Heart left ventricle (tissue), 16 donors: ENCODE results near the gene ERP27. TPM values are rescaled to one million over a fixed set of nuclear protein-coding genes. Genes with fewer than 3 reads are reported as not detected.

ENCODE experiments used
- ATAC-seq, 4 donors: fragments of 200-7000 bp; cut with Tn5 transposase; one replicate each; pipeline ENCODE4 v1.9.1; 2020 to 2022; ENCODE audit warnings: moderate library complexity in 4 of 4, mild to moderate bottlenecking in 3 of 4, moderate number of reproducible peaks in 1 of 4
- DNase-seq, 5 donors: peaks; one replicate each; pipeline ENCODE4 v3.0.0-alpha.2; 2020
- H3K27ac ChIP-seq, 12 donors: fragments of 200-600 bp; sonication (generic) in 4 of 12; one replicate each; pipeline versions ENCODE4 v1.5.0 to v1.8.0; 2016 to 2022; ENCODE audit warnings: mild to moderate bottlenecking in 2 of 12
- H3K27me3 ChIP-seq, 9 donors: fragments of 200-600 bp; sonication (generic) in 2 of 9; one replicate each; pipeline versions ENCODE4 v1.5.1 to v1.8.0; 2016 to 2022; ENCODE audit warnings: mild to moderate bottlenecking in 3 of 9
- H3K36me3 ChIP-seq, 9 donors: fragments of 200-600 bp; sonication (generic) in 2 of 9; one replicate each; pipeline versions ENCODE4 v1.5.0 to v1.8.0; 2018 to 2022; ENCODE audit warnings: mild to moderate bottlenecking in 2 of 9
- H3K4me1 ChIP-seq, 12 donors: fragments of 200-600 bp; sonication (generic) in 4 of 12; one replicate each; pipeline versions ENCODE4 v1.5.0 to v1.8.0; 2016 to 2022; ENCODE audit warnings: mild to moderate bottlenecking in 3 of 12
- H3K4me3 ChIP-seq, 12 donors: fragments of 200-600 bp; sonication (generic) in 4 of 12; one replicate each; pipeline versions ENCODE4 v1.5.0 to v1.8.0; 2017 to 2022; ENCODE audit warnings: mild to moderate bottlenecking in 9 of 12, moderate library complexity in 4 of 12
- H3K9me3 ChIP-seq, 12 donors: fragments of 200-600 bp; sonication (generic) in 4 of 12; one replicate each; pipeline versions ENCODE4 v1.5.0 to v1.8.0; 2016 to 2022; ENCODE audit warnings: mild to moderate bottlenecking in 1 of 12
- CTCF ChIP-seq, 12 donors: fragments of 200-600 bp; sonication (generic) in 4 of 12; IDR thresholded peaks; one replicate each; pipeline versions ENCODE4 v1.5.0 to v1.8.0; 2018 to 2022; ENCODE audit warnings: antibody characterized with exemption in 12 of 12, mild to moderate bottlenecking in 5 of 12
- POLR2A ChIP-seq, 2 donors: fragments of 450-650 bp; IDR thresholded peaks; one replicate each; pipeline ENCODE4 v1.6.1; 2017; ENCODE audit warnings: antibody characterized with exemption in 2 of 2, mild to moderate bottlenecking in 2 of 2, moderate library complexity in 2 of 2
- WGBS, 4 donors: extraction: QIAGEN DNeasy Blood & Tissue Kit in 2 of 4; methylation state at CpG; one replicate each; pipeline versions ENCODE4 v1.1.5 to v1.1.7; 2013 to 2018; 5-methylcytosine and 5-hydroxymethylcytosine counted together
- intact Hi-C, 10 donors: fragments of 100-400 bp; cut with DNase I; formaldehyde crosslinking; loops; one replicate each; pipeline versions ENCODE4 v1.11.1 to v1.14.2; 2022
- polyA plus RNA-seq, 2 donors: library from polyadenylated mRNA; stranded (reverse); fragments of 200-250 nt; gene quantifications; one replicate each; pipeline ENCODE4 v1.2.3, GENCODE V29; 2013
- total RNA-seq, 9 donors: library from RNA; depleted of rRNA in 2 of 9; stranded (reverse); fragments of >200 nt in 2 of 9; fragmentation: NEBNext Ultra II Directional in 3 of 9; extraction: Animal tissue kit (Norgen Biotek cat#: 25700) in 3 of 9; gene quantifications; one replicate each; pipeline versions ENCODE4 v1.1.0 to v1.2.4, GENCODE V29; 2016 to 2023
- donor health status: ischemic (EF 13 %, LVEDD 7.1; RV severe dilation, severe dysfunction).
- donor health status: healthy with polysubstance abuse.
- donor health status: DM: no; HTN: yes; CAD: no.
- donor health status: DM: no; HTN: no; CAD: no.
- donor health status: ischemic (EF 25% LVEDD 6.9; RV normal size, moderate dysfunction).
- donor health status: ischemic (EF 25% LVEDD 5.7; RV mildly dilated, moderate dysfunction).
- donor health status: healthy.
- donor health status: DM: yes; HTN: yes; CAD: no.
- donor health status: ischemic (EF 35%, LVEDD 5.7; RV mildly dilated, moderate dysfunction).
- donor health status: nonischemic (EF 11% LVEDD 7.7; RV severe dilation, severe dysfunction).
- donor health status: DM: yes; HTN: yes; CAD: no.
- donor health status: PGD.
- donor health status: ischemic (EF 29% LVEDD 5.4; RV normal size, mild dysfunction).
- donor health status: nonischemic (EF 23%, LVEDD 6.1; RV moderate dilation, normal function).

ERP27 gene
- total and polyA plus RNA-seq, 11 donors, result 0.12 to 0.93 (median 0.22) TPM; not detected in 2

GRCh38 chr12:14868916-14869506, 69.3 kb downstream of the ERP27 start:
- H3K36me3 ChIP-seq, result no peaks in the 10 kb centered on the region
- DNase-seq, result no peak
- peak in 1 of 4 donors; percentile 34 for ATAC-seq
- H3K27ac ChIP-seq, result no peak overlapping the region
- TF ChIP-seq CTCF (IDR thresholded peaks at IDR 0.05) (no peak), POLR2A (IDR thresholded peaks at IDR 0.05) (no peak)
- peaks cover 0 to 9% (median 0%) of the 10 kb centered on the region in 12 donors for H3K9me3 ChIP-seq
- no peak overlapping the region for H3K4me3 ChIP-seq
- WGBS, 4 donors, result 84 to 100% (median 96%) methylated on average over 3 of the region's 3 CpGs
- intact Hi-C loops, result no loop called here
- H3K27me3 ChIP-seq, result no peaks in the 10 kb centered on the region
- H3K4me1 ChIP-seq, result peaks cover 0 to 6% (median 0%) of the 10 kb centered on the region in 12 donors

Other genes with a start within 250 kb of the ERP27 start
- under 1 TPM in 1 of 9 donors, not detected in 8; 0.15 TPM for gene GUCY2C, start 241.9 kb downstream of the ERP27 start, total RNA-seq
- gene GUCY2C, start 241.9 kb downstream of the ERP27 start, polyA plus RNA-seq, result under 1 TPM in 1 of 2 donors, not detected in 1; 0.03 TPM
- gene WBP11, start 135.1 kb downstream of the ERP27 start, total RNA-seq, result 10 to 100 TPM; 20.2 to 62.7 (median 52.7) TPM
- gene WBP11, start 135.1 kb downstream of the ERP27 start, polyA plus RNA-seq, result 10 to 100 TPM; 11.4 to 38.8 TPM
- 1 to 10 TPM; 2.0 to 4.6 (median 3.4) TPM for gene C12orf60, start 134.9 kb downstream of the ERP27 start, total RNA-seq
- 1 to 10 TPM; 3.6 to 5.3 TPM for gene C12orf60, start 134.9 kb downstream of the ERP27 start, polyA plus RNA-seq
- gene SMCO3, start 124.4 kb downstream of the ERP27 start, total RNA-seq, result under 1 TPM in 4 of 9 donors, not detected in 5; 0.13 to 0.91 (median 0.17) TPM
- under 1 TPM; 0.07 to 0.57 TPM for gene SMCO3, start 124.4 kb downstream of the ERP27 start, polyA plus RNA-seq
- 1 to 10 TPM in 8 of 9 donors, under 1 TPM in 1; 0.44 to 5.9 (median 2.8) TPM for gene ART4, start 95.0 kb downstream of the ERP27 start, total RNA-seq
- gene ART4, start 95.0 kb downstream of the ERP27 start, polyA plus RNA-seq, result 1 to 10 TPM; 1.3 to 2.2 TPM
- 100 to 1,000 TPM; 147 to 651 (median 255) TPM for gene MGP, start 52.7 kb downstream of the ERP27 start, total RNA-seq
- gene MGP, start 52.7 kb downstream of the ERP27 start, polyA plus RNA-seq, result 100 to 1,000 TPM; 142 to 336 TPM
- gene ARHGDIB, start 23.1 kb upstream of the ERP27 start, total RNA-seq, result 100 to 1,000 TPM in 2 of 9 donors, 10 to 100 TPM in 7; 30.5 to 256 (median 53.6) TPM
- gene ARHGDIB, start 23.1 kb upstream of the ERP27 start, polyA plus RNA-seq, result 10 to 100 TPM; 65.8 to 81.5 TPM
- not detected for gene PDE6H, start 34.5 kb upstream of the ERP27 start, total RNA-seq
- gene PDE6H, start 34.5 kb upstream of the ERP27 start, polyA plus RNA-seq, result not detected